NCI-H2227 (cell line): Measurements from ENCODE around the gene MXD3.
A peak's percentile ranks its signal among the peaks of the same experiment; 100 is the strongest.

ENCODE experiments used
- DNase-seq: peaks from one replicate; lab custom pipeline; 2025; ENCODE audit not compliant: unreplicated experiment; lab: John Stamatoyannopoulos, UW

The MXD3 gene

DNA sequence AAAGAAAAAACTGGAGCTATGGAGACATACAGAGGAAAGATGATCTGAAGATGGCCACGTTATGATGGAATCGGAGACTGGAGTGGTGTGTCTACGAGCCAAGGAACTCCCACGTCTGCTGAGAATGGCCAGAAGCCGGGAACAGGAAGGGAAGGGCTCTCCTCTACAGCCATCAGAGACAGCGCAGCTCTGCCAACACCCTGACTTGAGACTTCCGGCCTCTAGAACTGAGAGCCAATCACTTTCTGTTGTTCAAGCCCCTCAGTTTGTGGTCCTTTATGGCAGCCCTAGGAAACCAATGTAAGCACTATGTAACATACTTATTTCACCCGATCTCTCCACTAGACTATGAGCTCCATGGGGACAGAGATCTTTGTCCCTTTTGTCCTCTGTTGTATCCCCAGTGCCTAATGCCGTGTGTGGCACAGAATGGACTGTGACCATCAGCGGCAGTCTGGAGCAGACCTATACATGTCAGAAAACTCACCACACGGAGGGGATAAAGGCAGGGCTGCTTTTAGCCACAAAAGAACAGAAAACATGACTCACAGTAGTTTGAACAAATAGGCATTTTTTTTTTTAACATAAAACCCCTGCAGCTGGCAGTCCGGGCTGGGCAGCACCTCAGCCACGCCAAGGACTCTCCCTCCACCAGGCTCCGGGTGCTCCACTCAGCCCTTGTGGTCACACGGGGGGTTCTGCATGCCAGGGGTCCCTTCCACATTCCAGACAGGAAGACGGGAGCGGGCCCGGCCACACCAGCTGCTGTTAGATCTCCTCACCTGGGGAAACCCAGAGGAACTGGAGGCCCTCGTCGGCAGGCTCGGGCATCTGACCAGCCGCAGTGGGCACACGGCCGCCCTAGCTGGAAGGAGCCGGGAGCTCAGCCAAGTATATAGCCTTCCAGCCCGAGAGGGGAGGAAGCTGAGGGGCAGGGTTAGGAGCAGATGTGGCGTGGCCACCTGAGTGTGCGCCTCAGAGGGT is 16.1 kb upstream of the MXD3 start:
- DNase-seq: no peak

DNA sequence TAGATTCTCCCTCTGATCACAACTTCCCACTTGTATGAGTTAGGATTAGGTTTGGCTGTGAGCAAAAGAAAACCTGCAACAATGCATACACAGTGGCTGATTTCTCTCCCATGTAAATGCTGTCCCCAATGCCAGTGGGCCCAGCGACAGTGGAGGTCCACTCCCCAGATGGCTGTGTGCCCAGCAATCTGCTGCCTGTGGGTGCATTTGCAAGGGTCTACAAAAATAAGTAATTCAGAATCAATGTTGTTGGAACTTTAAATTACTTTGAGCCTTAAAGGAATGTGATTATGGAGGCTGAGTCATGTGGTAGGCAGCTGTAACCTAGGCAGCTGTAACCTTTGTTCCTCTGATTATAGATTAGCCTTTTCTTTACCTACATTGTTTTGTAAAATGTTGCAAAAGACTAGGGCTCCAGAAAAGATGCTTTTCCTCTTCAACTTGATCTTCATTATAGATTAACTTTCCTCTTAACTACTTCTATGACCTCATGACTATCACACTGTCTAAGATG is 14.2 kb upstream of the MXD3 start:
- DNase-seq: no peak

DNA sequence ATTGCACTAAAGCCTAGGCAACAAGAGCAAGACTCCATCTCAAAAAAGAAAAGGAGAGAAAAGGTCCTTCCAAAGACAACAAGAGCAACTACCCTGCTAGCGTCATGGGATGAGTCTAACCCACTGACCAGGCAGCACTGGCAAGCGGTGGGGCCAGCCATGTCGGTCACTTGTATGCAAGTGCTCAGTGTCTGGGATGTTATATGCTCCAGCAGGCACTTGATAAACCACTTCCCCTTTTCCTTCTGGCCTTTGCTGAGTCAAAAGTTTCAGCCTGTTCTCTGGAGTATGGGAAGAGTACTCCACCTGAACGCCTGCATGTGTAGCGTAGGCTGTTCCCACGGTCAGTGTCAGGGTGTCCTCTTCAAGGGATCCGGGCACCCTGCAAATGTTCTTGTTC is 9.2 kb upstream of the MXD3 start:
- DNase-seq: no peak

DNA sequence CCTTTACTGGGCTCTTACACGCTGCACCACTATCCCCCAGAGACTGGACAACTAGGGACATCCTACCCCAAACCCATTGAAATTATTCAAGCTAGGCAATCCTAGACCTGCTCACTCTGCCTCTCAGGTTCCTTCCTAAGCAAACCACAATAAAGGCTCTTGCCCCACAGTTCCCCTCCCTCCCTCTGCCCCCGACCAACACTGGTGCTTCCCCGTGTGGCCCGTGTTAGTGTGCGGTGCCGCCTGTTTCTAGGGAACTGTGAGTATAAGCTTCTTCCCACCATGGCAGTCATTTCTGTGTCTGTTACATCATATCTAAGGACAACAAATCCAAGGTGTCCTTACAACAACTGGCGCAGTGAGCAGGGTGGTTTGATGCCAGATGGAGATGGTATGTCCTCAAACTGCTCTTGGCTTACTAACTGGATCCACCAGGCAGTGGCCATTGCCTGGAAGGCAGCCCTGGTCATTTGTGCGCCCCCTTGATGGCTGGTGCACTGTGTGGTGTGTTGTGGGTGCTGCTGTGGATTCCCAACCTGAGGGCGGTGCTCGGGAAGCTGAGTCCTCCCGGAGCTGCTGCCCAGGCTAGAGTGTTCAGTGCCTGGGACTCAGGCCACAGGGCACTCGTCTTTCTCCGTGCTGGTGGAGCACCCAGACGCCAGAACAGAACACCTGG is 8.4 kb upstream of the MXD3 start:
- DNase-seq: no peak

DNA sequence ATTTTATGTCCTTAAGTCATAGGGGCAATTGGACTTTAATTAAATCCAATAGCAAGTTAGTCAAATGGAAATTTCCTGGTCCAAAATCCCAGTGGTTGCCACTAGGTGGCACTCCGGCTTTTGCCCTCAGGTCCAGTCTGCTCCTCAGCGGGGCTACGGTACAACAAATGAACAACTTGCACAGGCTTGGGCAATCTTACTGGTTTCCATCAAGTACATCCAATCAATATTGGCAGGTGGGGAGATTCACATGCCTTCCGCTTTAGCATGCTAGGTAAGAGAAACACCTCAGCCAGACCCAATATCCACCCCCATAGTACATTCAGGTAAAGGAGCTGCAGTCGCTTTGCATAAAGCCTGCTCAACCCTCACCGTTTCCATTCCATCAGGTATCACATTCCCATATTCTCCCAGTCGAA is 6.3 kb upstream of the MXD3 start:
- DNase-seq: peak; percentile 49

- no peak for DNase-seq
Measured at GRCh38 chr5:177316005-177316404, 4.3 kb upstream of the MXD3 start.

DNA sequence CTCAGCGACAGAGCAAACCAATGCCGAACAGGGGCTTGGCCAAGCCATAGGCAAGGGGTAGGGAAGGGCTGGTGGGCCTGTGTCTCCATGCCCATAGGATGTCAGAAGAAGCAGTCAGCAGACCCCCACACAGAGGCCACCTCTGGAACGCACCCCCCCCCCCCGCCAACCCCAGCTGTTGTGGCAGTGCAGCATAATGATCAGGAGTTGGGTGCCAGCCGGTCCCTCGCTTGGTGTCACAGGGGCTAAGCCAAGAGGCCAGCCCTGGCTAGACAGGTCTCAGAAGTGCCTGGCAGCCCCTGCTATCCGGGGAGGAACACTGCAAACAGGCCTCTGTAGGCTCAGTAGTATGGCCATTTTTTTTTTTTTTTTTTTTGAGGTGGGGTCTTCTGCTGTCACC is 3.7 kb upstream of the MXD3 start:
- no peak for DNase-seq

- no peak for DNase-seq
Measured at GRCh38 chr5:177314376-177315342, 3.0 kb upstream of the MXD3 start.

DNA sequence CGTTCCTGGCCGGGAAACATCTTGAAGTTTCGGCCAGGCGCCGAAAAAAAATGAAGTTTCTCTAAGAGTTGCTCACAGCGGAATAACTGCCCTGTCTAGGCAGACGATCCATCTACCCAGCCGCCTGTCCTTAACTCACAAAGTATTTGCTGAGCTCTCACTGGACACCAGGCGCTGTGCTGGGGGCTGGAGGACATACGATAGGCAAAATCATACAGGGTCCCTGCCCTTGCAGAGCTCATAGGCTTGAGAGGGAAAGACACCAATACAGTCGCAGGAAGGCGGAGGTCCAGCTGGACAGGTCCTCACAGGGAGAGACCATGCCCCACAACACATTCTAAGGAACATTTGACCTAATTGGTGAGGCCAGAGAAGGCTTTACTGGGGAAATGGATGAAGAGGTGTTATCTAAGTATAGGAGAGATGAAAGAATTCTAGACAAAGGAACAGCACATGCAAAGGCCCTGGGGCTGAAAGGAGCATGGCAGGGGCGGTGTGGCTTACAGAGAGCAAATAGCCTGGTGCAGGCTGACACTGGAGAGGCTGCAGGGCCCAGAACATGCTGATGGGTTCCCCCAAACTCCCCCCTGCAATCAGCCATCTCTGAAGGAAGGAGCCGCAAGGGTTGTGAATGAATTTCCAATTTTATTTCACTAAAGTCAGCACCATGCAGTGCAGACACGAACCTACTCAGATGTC is 2.0 kb upstream of the MXD3 start:
- no peak for DNase-seq

DNA sequence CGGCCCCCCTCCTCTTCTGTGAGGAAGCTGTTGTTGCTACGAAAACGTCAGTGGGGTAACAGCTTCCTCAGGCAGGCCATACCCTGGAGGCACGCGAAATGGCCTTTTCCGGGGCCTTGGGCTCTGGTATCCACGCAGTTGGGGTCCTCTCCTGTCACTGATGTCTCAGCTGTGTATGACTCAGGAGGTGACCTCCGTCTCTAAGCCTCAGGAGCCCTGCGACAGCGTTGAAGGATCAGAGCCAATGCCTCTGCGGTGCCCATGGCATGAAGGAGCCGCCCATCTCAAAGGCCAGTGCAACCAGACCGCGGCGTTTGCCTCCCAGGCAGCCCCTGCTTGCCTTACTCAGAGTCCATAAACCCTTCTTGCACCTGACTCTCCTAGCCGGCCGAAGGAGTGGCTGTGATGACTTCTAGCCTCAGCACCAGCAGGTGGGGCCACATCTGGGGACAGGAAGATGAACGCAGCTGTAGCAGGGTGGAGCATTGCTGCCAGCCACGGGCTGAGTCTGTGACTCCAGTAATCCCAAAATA is 1.0 kb upstream of the MXD3 start:
- peak; percentile 45 for DNase-seq

GRCh38 chr5:177311392-177311722 is 341 bp downstream of the MXD3 start:
- DNase-seq: no peak

- peak; percentile 34 for DNase-seq
Measured at GRCh38 chr5:177310757-177311391, 824 bp downstream of the MXD3 start.

DNA sequence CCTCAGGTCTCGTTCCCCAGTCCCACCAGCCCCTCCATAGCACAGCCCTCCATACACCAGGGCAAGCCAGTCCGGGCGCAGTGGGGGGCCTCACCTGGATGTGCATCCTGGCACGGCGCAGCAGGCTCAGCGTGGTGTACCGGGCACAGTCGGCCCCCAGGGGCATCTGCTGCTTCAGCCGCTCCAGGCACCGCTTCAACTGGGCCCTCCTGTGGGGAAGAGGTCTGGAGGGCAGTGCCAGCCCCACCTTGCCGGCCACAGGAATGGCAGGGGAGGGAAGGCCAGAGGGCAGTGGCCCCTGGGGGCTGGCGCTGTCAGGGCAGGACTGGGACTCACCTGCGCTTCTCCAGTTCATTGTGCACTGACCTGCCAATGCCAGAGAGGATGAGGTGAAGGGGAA is 1.4 kb downstream of the MXD3 start:
- DNase-seq: no peak

- peak; percentile 70 for DNase-seq
Measured at GRCh38 chr5:177309351-177310191, 2.1 kb downstream of the MXD3 start.

- DNase-seq: no peak
Measured at GRCh38 chr5:177308740-177309139, 3.0 kb downstream of the MXD3 start.

DNA sequence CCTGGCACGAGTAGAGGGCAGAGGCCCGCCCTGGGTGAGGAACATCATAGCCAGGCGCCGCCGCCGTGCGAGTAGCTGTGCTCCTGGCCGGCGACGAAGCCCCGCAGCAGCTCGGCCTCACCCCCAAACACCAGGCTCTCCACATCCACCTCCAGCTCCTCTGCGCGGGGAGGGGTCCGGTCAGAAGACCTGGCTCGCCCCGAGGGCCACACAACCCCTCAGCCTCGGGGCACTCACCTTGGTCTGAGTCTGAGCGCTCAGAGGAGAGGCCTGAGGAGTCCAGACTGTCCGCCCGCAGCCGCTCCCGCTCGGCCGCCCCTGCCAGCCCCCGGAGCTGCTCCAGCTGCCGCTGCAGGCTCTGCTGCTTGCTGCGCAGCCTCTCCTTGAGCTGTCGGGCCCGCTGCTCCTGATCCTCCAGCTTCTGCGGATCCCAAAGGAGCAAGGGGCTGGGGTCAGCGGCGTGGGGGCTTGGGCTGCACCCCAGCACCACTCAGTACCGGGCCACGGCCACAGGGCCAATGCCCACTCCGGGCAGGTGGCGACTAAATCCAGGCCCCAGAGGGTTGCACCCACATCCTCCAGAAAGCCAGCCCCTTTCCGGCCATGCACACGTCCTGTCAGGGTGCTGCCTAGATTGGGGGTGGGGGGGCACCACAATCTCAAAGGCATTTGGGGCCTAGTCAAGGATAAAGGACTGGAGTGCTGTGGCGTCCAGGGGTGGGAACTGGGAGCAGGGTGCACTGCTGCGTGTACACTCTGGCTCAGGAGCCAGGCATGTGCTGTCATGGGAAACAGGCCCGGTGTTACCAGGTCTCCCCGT is 3.9 kb downstream of the MXD3 start:
- no peak for DNase-seq

DNA sequence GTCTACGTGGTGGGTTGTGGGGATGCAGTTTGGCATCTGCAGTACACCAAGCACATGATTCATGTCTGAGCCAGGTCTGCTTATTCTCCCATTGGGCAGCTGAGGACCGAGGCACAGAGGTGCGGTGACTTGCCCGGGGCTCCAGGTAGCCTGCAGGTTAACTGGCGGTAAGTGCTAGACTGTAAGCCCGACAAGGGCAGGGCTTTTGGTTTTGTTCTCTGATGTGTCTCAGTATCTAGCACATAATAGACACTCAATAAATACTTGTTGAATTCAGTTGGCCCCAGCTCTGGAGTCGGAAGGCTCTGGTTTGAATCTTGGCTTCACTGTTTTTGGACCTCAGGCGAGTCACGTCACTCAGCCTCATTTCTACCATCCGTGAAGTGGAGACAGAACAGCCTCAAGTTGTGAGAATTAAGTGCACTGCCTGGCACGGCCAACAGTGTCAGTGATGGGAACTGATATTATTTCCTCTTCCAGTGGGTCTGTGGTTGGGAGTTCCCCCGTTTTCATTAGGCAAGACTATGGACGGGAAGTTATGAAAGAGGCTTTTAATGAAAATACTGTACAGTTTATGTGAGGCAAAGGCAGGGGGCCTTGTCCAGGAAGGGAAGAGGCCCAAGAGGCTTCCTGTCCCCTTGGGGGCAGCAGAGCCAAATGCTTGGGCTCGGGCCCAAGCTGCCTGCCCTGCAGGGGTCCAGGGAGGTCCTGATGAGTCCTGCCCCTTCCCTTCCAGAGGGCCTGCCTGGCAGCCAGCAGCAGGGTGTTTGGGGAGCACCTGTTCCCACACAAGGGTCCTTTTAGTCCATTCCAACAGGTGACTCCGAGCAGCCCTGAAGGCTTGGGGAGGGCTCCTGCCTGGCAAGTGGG is 4.8 kb downstream of the MXD3 start:
- no peak for DNase-seq
